Measurements from ENCODE around the gene PTCD1.

DNA sequence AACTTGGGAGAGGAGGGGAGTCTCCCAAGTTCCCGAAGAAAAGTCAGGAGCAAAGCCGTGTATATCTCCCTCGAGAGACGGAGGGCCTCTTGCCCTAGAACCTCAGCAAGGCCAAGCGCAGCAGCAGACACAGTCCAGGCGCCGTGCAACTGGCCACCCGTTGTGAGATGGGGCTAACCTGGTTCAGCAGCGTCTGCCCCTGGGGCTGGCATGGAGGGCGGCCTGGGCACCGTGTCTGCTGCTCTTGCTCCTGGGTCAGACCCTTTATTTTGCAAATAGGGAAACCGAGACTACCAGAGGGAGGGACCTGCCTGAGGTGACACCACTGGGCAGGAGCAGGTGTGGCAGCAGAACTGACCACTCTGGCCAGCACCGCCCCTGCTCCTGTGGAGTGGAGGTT lies 13.9 kb upstream of the PTCD1 start:
- TF ChIP-seq, protein P1, sequence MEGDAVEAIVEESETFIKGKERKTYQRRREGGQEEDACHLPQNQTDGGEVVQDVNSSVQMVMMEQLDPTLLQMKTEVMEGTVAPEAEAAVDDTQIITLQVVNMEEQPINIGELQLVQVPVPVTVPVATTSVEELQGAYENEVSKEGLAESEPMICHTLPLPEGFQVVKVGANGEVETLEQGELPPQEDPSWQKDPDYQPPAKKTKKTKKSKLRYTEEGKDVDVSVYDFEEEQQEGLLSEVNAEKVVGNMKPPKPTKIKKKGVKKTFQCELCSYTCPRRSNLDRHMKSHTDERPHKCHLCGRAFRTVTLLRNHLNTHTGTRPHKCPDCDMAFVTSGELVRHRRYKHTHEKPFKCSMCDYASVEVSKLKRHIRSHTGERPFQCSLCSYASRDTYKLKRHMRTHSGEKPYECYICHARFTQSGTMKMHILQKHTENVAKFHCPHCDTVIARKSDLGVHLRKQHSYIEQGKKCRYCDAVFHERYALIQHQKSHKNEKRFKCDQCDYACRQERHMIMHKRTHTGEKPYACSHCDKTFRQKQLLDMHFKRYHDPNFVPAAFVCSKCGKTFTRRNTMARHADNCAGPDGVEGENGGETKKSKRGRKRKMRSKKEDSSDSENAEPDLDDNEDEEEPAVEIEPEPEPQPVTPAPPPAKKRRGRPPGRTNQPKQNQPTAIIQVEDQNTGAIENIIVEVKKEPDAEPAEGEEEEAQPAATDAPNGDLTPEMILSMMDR (IDR thresholded peaks at IDR 0.05): no peak
- no peak for TF ChIP-seq POLR2A (IDR thresholded peaks at IDR 0.05)

All from lower leg skin (tissue), 3 donors.